Peyer's patch (tissue), 4 donors: Measurements from ENCODE around the gene FNDC11. TPM values are rescaled to one million over a fixed set of nuclear protein-coding genes. Genes with fewer than 3 reads are reported as not detected.
"Not testable (repeated sequence)": the region's sequence is repeated elsewhere in the genome, so short reads cannot be mapped to it uniquely, and the experiment has no call there.

Experiments
- DNase-seq, 3 donors: peaks; one replicate each; pipeline ENCODE4 v3.0.0-alpha.2; 2017 to 2019
- H3K27ac ChIP-seq, 4 donors: fragments of 200-600 bp; sonication (generic); one replicate each; pipeline ENCODE4 v1.5.1; 2016 to 2019
- H3K27me3 ChIP-seq, 2 donors: fragments of 200-600 bp; sonication (generic); one replicate each; pipeline ENCODE4 v1.5.1; 2019
- H3K36me3 ChIP-seq, 3 donors: fragments of 200-600 bp; sonication (generic); one replicate each; pipeline ENCODE4 v1.5.1; 2016 to 2019
- H3K4me1 ChIP-seq, 4 donors: fragments of 200-600 bp; sonication (generic); one replicate each; pipeline ENCODE4 v1.5.1; 2016 to 2019
- H3K4me3 ChIP-seq, 4 donors: fragments of 200-600 bp; sonication (generic); 1 replicate in 3 of 4; 2 replicates in 1 of 4; pipeline ENCODE4 v1.5.1; 2016 to 2019; ENCODE audit warnings: mild to moderate bottlenecking in 1 of 4
- H3K9me3 ChIP-seq, 4 donors: fragments of 200-600 bp; sonication (generic); one replicate each; pipeline ENCODE4 v1.5.1; 2016 to 2019; ENCODE audit warnings: mild to moderate bottlenecking in 1 of 4
- POLR2A ChIP-seq, 2 donors: fragments of 450-650 bp; IDR thresholded peaks; one replicate each; pipeline ENCODE4 v1.5.1; 2017; ENCODE audit warnings: antibody characterized with exemption in 2 of 2, mild to moderate bottlenecking in 2 of 2, moderate library complexity in 2 of 2
- total RNA-seq, 4 donors: library from RNA; depleted of rRNA; stranded (reverse); fragments of >200 nt; gene quantifications; one replicate each; pipeline ENCODE4 v1.1.0, GENCODE V29; 2016
- TF ChIP-seq, protein P1 (sequence below), 6 experiments: fragments of 450-650 bp in 4 of 6; fragments of 200-600 bp in 2 of 6; sonication (generic) in 1 of 6; IDR thresholded peaks; one replicate each; pipeline ENCODE4 v1.5.1; 2017 to 2019; ENCODE audit warnings: antibody characterized with exemption in 6 of 6, mild to moderate bottlenecking in 3 of 6, moderate library complexity in 1 of 6

FNDC11 gene
- total RNA-seq, 4 donors from 2014 or later: 0.67 TPM; not detected in 3

DNA sequence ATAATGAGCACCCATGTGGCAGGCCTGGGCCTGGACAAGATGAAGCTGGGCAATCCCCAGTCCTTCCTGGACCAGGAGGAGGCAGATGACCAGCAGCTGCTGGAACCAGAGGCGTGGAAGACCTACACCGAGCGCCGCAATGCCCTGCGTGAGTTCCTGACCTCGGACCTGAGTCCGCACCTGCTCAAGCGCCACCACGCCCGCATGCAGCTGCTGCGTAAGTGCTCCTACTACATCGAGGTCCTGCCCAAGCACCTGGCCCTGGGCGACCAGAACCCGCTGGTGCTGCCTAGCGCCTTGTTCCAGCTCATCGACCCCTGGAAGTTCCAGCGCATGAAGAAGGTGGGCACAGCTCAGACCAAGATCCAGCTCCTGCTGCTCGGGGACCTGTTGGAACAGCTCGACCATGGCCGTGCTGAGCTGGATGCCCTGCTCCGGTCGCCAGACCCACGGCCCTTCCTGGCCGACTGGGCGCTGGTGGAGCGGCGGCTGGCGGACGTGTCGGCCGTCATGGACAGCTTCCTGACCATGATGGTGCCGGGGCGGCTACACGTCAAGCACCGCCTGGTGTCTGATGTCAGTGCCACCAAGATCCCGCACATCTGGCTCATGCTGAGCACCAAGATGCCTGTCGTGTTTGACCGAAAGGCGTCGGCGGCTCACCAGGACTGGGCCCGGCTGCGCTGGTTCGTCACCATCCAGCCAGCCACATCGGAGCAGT lies 1.9 kb downstream of the FNDC11 start:
- DNase-seq: no peak

DNA sequence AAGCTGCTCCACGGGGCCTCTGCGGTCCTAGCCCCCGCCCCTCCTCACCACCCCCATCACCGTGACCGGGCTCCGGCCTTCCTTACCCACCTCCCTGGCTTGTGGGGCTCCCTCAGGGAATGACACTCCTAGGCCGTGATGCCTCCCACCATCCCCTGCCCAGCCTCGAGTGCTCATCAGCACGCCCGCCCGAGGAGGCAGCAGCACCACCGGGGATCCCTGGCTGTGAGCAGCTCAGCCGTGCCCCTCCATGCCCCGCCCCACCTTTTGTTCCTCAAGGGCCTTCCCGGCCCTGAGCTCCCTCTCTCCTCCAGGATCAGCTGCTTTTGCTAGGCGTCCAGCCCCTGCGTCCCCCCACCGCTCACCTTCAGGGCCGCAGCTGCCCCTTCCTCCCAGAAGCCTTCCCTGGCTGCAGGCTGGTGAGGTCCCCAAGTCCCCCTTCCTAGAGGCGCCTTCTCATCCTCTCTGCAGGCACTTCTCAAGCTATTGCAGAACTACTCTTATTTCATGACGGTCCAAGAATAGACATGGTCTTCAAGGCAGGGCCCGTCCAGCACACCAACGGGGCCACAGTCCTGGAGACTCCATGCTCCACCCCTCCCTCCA lies 3.0 kb downstream of the FNDC11 start:
- Histone ChIP-seq H3K27me3 (no peaks in the 10 kb centered on the region), H3K27ac (no peak overlapping the region), H3K4me3 (no peak overlapping the region), H3K36me3 (peaks cover 0 to 29% (median 0%) of the 10 kb centered on the region in 3 donors), H3K4me1 (peaks cover 0 to 27% (median 18%) of the 10 kb centered on the region in 4 donors), H3K9me3 (no peaks in the 10 kb centered on the region)
- DNase-seq: no peak
- TF ChIP-seq, protein P1, sequence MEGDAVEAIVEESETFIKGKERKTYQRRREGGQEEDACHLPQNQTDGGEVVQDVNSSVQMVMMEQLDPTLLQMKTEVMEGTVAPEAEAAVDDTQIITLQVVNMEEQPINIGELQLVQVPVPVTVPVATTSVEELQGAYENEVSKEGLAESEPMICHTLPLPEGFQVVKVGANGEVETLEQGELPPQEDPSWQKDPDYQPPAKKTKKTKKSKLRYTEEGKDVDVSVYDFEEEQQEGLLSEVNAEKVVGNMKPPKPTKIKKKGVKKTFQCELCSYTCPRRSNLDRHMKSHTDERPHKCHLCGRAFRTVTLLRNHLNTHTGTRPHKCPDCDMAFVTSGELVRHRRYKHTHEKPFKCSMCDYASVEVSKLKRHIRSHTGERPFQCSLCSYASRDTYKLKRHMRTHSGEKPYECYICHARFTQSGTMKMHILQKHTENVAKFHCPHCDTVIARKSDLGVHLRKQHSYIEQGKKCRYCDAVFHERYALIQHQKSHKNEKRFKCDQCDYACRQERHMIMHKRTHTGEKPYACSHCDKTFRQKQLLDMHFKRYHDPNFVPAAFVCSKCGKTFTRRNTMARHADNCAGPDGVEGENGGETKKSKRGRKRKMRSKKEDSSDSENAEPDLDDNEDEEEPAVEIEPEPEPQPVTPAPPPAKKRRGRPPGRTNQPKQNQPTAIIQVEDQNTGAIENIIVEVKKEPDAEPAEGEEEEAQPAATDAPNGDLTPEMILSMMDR (IDR thresholded peaks at IDR 0.05): no peak
- TF ChIP-seq POLR2A (IDR thresholded peaks at IDR 0.05): no peak

More for the DNA sequence above, 1.9 kb downstream of the FNDC11 start:
- no peaks in the 10 kb centered on the region for H3K27me3 ChIP-seq
- H3K27ac ChIP-seq: no peak overlapping the region
- no peak overlapping the region for H3K4me3 ChIP-seq
- H3K4me1 ChIP-seq: peaks cover 0 to 27% (median 18%) of the 10 kb centered on the region in 4 donors
- TF ChIP-seq POLR2A (IDR thresholded peaks at IDR 0.05): no peak
- TF ChIP-seq, protein P1 (IDR thresholded peaks at IDR 0.05): no peak
- H3K36me3 ChIP-seq: peaks cover 0 to 18% (median 0%) of the 10 kb centered on the region in 3 donors
- no peaks in the 10 kb centered on the region for H3K9me3 ChIP-seq

DNA sequence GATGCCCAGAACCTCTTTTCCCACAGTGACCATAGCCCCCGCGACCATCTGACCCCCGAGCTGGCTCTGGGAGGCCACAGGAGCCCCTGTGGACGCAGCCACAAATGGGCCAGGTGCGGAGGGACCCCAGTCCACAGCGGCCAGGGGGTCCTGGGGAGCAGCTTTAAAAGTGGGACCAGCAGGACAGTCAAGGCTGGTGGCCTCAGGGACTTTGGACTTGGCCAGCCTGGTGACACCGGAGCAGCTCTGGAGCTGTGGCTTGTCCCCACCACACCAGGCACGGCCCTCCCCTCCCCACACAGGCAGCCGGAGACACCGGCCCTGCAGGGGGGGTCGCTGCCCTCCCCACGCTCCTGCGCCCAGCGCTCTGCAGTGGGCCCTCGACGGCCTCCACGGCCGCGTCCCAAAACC lies 3.5 kb downstream of the FNDC11 start:
- no peaks in the 10 kb centered on the region for H3K27me3 ChIP-seq
- TF ChIP-seq, protein P1 (IDR thresholded peaks at IDR 0.05): no peak
- TF ChIP-seq POLR2A (IDR thresholded peaks at IDR 0.05): no peak
- DNase-seq: no peak
- peaks cover 0 to 27% (median 18%) of the 10 kb centered on the region in 4 donors for H3K4me1 ChIP-seq
- H3K9me3 ChIP-seq: no peaks in the 10 kb centered on the region
- H3K4me3 ChIP-seq: no peak overlapping the region
- H3K27ac ChIP-seq: no peak overlapping the region
- peaks cover 0 to 34% (median 0%) of the 10 kb centered on the region in 3 donors for H3K36me3 ChIP-seq

DNA sequence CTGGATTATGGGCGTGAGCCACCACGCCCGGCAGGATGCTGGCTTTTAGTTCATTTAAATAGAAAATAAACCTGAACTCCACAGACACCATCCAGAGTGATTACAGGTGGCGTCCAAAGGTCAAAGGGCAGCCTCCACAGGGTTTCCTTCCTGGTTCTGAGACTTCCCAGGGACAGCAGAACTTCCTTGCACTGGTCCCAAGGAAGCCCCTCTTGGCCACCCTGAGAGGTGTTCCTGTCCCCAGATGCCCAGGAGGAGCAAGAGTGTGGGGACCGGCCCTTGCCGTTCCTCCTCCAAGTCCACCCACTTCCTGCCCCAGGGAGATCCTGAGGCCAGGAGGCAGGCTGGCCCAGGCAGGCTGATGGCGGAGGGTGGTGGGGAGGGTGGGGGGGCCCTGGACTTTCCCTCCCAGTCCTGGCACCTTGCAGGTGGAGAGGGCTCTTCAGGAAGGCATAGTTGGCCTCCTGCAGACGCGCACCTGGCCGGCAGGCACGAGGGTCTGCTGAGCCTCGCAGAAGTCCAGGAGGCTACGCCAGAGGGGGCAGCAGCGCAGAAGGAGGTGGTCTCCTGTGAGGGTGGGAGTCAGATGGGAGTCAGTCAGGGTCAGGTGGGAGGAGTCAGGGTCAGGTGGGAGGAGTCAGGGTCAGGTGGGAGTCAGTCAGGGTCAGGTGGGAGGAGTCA lies 5.0 kb downstream of the FNDC11 start:
- no peaks in the 10 kb centered on the region for H3K27me3 ChIP-seq
- peak in 1 of 3 donors; percentile 75 for DNase-seq
- no peaks in the 10 kb centered on the region for H3K9me3 ChIP-seq
- no peak overlapping the region for H3K4me3 ChIP-seq
- TF ChIP-seq, protein P1 (IDR thresholded peaks at IDR 0.05): no peak
- TF ChIP-seq POLR2A (IDR thresholded peaks at IDR 0.05): no peak
- peak overlapping the region in 2 of 4 donors; percentile 26 to 60 for H3K27ac ChIP-seq
- peaks cover 0 to 46% (median 0%) of the 10 kb centered on the region in 3 donors for H3K36me3 ChIP-seq
- H3K4me1 ChIP-seq: peaks cover 0 to 18% (median 10%) of the 10 kb centered on the region in 4 donors

DNA sequence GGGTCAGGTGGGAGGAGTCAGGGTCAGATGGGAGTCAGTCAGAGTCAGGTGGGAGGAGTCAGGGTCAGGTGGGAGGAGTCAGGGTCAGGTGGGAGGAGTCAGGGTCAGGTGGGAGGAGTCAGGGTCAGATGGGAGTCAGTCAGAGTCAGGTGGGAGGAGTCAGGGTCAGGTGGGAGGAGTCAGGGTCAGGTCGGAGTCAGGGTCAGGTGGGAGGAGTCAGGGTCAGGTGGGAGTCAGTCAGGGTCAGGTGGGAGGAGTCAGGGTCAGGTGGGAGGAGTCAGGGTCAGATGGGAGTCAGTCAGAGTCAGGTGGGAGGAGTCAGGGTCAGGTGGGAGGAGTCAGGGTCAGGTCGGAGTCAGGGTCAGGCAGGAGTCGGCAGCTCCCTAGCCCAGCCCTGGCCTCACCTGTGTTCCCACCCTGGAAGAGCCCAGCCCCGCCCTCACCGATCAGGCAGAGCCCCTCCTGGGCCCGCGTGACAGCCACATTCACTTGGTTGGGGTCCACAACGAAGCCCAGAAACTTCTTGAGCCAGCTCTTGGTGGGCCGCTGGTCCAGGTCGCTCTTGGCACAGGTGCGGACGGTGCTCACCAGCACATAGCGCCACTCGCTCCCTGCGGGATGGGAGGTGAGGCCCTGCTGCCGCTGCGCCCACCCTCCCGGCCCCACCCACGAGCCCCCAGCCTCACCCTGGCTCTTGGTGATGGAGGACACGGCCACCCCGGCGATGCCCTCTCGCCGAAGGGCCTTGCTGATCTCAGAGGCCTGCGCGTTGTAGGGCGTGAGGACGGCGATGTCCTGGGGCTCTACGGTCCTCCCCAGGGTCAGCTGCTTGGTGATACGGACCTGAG lies 5.8 kb downstream of the FNDC11 start:
- not testable (repeated sequence) for H3K9me3 ChIP-seq, DNase-seq, H3K27ac ChIP-seq, H3K27me3 ChIP-seq, H3K4me3 ChIP-seq
- Histone ChIP-seq H3K36me3 (peaks cover 0 to 46% (median 0%) of the 10 kb centered on the region in 3 donors), H3K4me1 (peaks cover 0 to 11% (median 3%) of the 10 kb centered on the region in 4 donors)
